H9 (cell line): ENCODE data around the gene ALG11. TPM values are rescaled to one million over a fixed set of nuclear protein-coding genes. Genes with fewer than 3 reads are reported as not detected.

Experiments
- DNase-seq: peaks from one replicate; pipeline ENCODE4 v3.0.0-alpha.2; 2017
- H2AFZ ChIP-seq: one replicate; pipeline ENCODE4 v1.6.1; 2013; ENCODE audit warnings: mild to moderate bottlenecking, low read length, control low read depth, moderate library complexity
- H2AK5ac ChIP-seq: 2 replicates; pipeline ENCODE4 v1.6.1; 2013; ENCODE audit warnings: low read length, control low read depth, mixed read lengths; ENCODE audit not compliant: insufficient read length
- H2BK120ac ChIP-seq: one replicate; pipeline ENCODE4 v1.6.1; 2013; ENCODE audit warnings: low read depth, mild to moderate bottlenecking, low read length, control low read depth, inconsistent platforms; ENCODE audit not compliant: poor library complexity, severe bottlenecking
- H2BK12ac ChIP-seq: 2 replicates; pipeline ENCODE4 v1.6.1; 2013; ENCODE audit warnings: low read length, control low read depth, mixed read lengths, low read depth; ENCODE audit not compliant: insufficient read length
- H2BK15ac ChIP-seq: 2 replicates; pipeline ENCODE4 v1.6.1; 2013; ENCODE audit warnings: low read depth, low read length, control low read depth
- H2BK20ac ChIP-seq: one replicate; pipeline ENCODE4 v1.6.1; 2013; ENCODE audit warnings: low read depth, mild to moderate bottlenecking, low read length, control low read depth, inconsistent platforms; ENCODE audit not compliant: poor library complexity, severe bottlenecking
- H2BK5ac ChIP-seq: 2 replicates; pipeline ENCODE4 v1.6.1; 2013; ENCODE audit warnings: low read length, control low read depth, mixed read lengths; ENCODE audit not compliant: insufficient read length
- H3K14ac ChIP-seq: 2 replicates; pipeline ENCODE4 v1.6.1; 2013; ENCODE audit warnings: low read length, control low read depth; ENCODE audit not compliant: insufficient read depth
- H3K18ac ChIP-seq: 2 replicates; pipeline ENCODE4 v1.6.1; 2013; ENCODE audit warnings: low read depth, mild to moderate bottlenecking, mixed read lengths, low read length, control low read depth; ENCODE audit not compliant: insufficient read length
- H3K23ac ChIP-seq: 2 replicates; pipeline ENCODE4 v1.6.1; 2013; ENCODE audit warnings: low read length, control low read depth, mixed read lengths, low read depth; ENCODE audit not compliant: insufficient read length
- H3K23me2 ChIP-seq: 2 replicates; pipeline ENCODE4 v1.6.1; 2013; ENCODE audit warnings: low read depth, mild to moderate bottlenecking, mixed read lengths, low read length, control low read depth; ENCODE audit not compliant: insufficient read length, poor library complexity, severe bottlenecking
- H3K27ac ChIP-seq: 2 replicates; pipeline ENCODE4 v1.5.1; 2013; ENCODE audit warnings: low read length, control low read depth, mixed read lengths, low read depth; ENCODE audit not compliant: insufficient read length
- H3K27me3 ChIP-seq: 2 replicates; pipeline ENCODE4 v1.6.1; 2013; ENCODE audit warnings: low read length, control low read depth, inconsistent platforms; ENCODE audit not compliant: insufficient read depth
- H3K4ac ChIP-seq: 2 replicates; pipeline ENCODE4 v1.6.1; 2013; ENCODE audit warnings: low read depth, mild to moderate bottlenecking, control low read depth, inconsistent platforms, low read length, moderate library complexity
- H3K4me1 ChIP-seq: 2 replicates; pipeline ENCODE4 v1.6.1; 2013; ENCODE audit warnings: low read length, control low read depth, inconsistent platforms; ENCODE audit not compliant: insufficient read depth
- H3K4me2 ChIP-seq: 2 replicates; pipeline ENCODE4 v1.6.1; 2013; ENCODE audit warnings: low read length, control low read depth, mixed read lengths; ENCODE audit not compliant: insufficient read length, insufficient read depth
- H3K56ac ChIP-seq: 2 replicates; pipeline ENCODE4 v1.6.1; 2013; ENCODE audit warnings: low read depth, mild to moderate bottlenecking, mixed read lengths, low read length, control low read depth; ENCODE audit not compliant: insufficient read length
- H3K79me1 ChIP-seq: 2 replicates; pipeline ENCODE4 v1.6.1; 2013; ENCODE audit warnings: low read depth, mild to moderate bottlenecking, moderate library complexity, low read length, control low read depth, inconsistent platforms; ENCODE audit not compliant: insufficient read depth, poor library complexity, severe bottlenecking
- H3K79me2 ChIP-seq: 2 replicates; pipeline ENCODE4 v1.6.1; 2013; ENCODE audit warnings: low read length, control low read depth, inconsistent platforms; ENCODE audit not compliant: insufficient read depth
- H3K9ac ChIP-seq: 2 replicates; pipeline ENCODE4 v1.6.1; 2013; ENCODE audit warnings: low read length, control low read depth, mixed read lengths; ENCODE audit not compliant: insufficient read length; ENCODE audit errors: extremely low read depth
- H3K9me3 ChIP-seq: one replicate; pipeline ENCODE4 v1.6.1; 2013; ENCODE audit warnings: low read depth, low read length, inconsistent platforms; ENCODE audit not compliant: control insufficient read depth
- H3T11ph ChIP-seq: one replicate; pipeline ENCODE4 v1.6.1; 2013; ENCODE audit warnings: mild to moderate bottlenecking, low read length, control low read depth, inconsistent platforms
- H4K20me1 ChIP-seq: one replicate; pipeline ENCODE4 v1.6.1; 2013; ENCODE audit not compliant: control insufficient read depth, insufficient read length, insufficient read depth
- H4K5ac ChIP-seq: 2 replicates; pipeline ENCODE4 v1.6.1; 2013; ENCODE audit warnings: low read depth, mild to moderate bottlenecking, mixed read lengths, low read length, control low read depth; ENCODE audit not compliant: insufficient read length
- H4K8ac ChIP-seq: replicated peaks from 2 replicates; pipeline ENCODE4 v1.6.1; 2013; ENCODE audit warnings: low read length, control low read depth, mixed read lengths, low read depth; ENCODE audit not compliant: insufficient read length
- H4K91ac ChIP-seq: 2 replicates; pipeline ENCODE4 v1.6.1; 2013; ENCODE audit warnings: low read depth, mild to moderate bottlenecking, moderate library complexity, mixed read lengths, low read length, control low read depth; ENCODE audit not compliant: insufficient read length
- H3K27ac Mint-ChIP-seq, 3 experiments: 2 replicates in 2 of 3; 3 replicates in 1 of 3; pipeline ENCODE4 v1.8.0; 2020 to 2021; ENCODE audit warnings: mixed read lengths in 3 of 3, mild to moderate bottlenecking in 1 of 3, moderate library complexity in 1 of 3
- H3K27me3 Mint-ChIP-seq: 2 replicates; pipeline ENCODE4 v1.8.0; 2021; ENCODE audit warnings: low read depth, mild to moderate bottlenecking, moderate library complexity, mixed read lengths
- H3K36me3 Mint-ChIP-seq, 3 experiments: 2 replicates in 2 of 3; 3 replicates in 1 of 3; pipeline ENCODE4 v1.8.0; 2020 to 2021; ENCODE audit warnings: low read depth in 3 of 3, mixed read lengths in 3 of 3; ENCODE audit not compliant: insufficient read depth in 1 of 3
- H3K4me1 Mint-ChIP-seq, 2 experiments: 2 replicates each; pipeline ENCODE4 v1.8.0; 2020; ENCODE audit warnings: mixed read lengths in 2 of 2
- H3K4me3 Mint-ChIP-seq, 2 experiments: 2 replicates in 1 of 2; 3 replicates in 1 of 2; pipeline ENCODE4 v1.8.0; 2020 to 2021; ENCODE audit warnings: mild to moderate bottlenecking in 2 of 2, mixed read lengths in 2 of 2, moderate library complexity in 1 of 2
- H3K9me3 Mint-ChIP-seq, 2 experiments: 2 replicates in 1 of 2; 3 replicates in 1 of 2; pipeline ENCODE4 v1.8.0; 2020; ENCODE audit warnings: mild to moderate bottlenecking in 2 of 2, mixed read lengths in 2 of 2, moderate library complexity in 1 of 2
- WGBS: extraction: QIAGEN DNeasy Blood & Tissue Kit; methylation state at CpG from one replicate; pipeline ENCODE4 v1.1.7; 2013; ENCODE audit warnings: missing lambda C conversion rate, low lambda C conversion rate, mixed read lengths; ENCODE audit not compliant: insufficient read length; ENCODE audit errors: extremely low coverage; 5-methylcytosine and 5-hydroxymethylcytosine counted together
- total RNA-seq: library from RNA; stranded (reverse); gene quantifications from 2 replicates; pipeline ENCODE4 v1.2.1, GENCODE V29; 2021
- TF ChIP-seq, protein P1 (sequence below): fragments of 200-600 bp; sonication (generic); conservative IDR thresholded peaks from 3 replicates; pipeline ENCODE4 v1.8.0; 2021; ENCODE audit warnings: antibody characterized with exemption, mild to moderate bottlenecking

Gene ALG11
- total RNA-seq, 1 experiment from 2014 or later = 46.6 TPM

- Histone ChIP-seq H2BK5ac (no peak overlapping the region), H3K14ac (no peak overlapping the region), H2AK5ac (no peak overlapping the region), H3K27me3 (no peaks in the 10 kb centered on the region), H2BK120ac (no peak overlapping the region), H3K23ac (no peak overlapping the region), H2BK15ac (no peak overlapping the region), H4K91ac (no peak overlapping the region), H3K23me2 (no peaks in the 10 kb centered on the region), H3K4me1 (peaks cover 8% of the 10 kb centered on the region; the same call in 1 of the 2 replicates), H3K4me2 (no peak overlapping the region), H3T11ph (no peak overlapping the region), H3K9ac (no peak overlapping the region), H3K18ac (no peak overlapping the region), H3K27ac (no peak overlapping the region), H2BK12ac (no peak overlapping the region), H2AFZ (no peak overlapping the region), H3K79me1 (no peaks in the 10 kb centered on the region), H3K56ac (no peak overlapping the region), H4K20me1 (no peaks in the 10 kb centered on the region), H3K4ac (no peak overlapping the region), H4K5ac (no peak overlapping the region), H4K8ac (no peak overlapping the region), H3K9me3 (no peaks in the 10 kb centered on the region), H3K79me2 (no peaks in the 10 kb centered on the region), H2BK20ac (no peak overlapping the region)
- Mint-ChIP-seq H3K27ac (peak overlapping the region in 1 of 3 experiments; percentile 45; a peak in 2 of 7 replicates), H3K9me3 (no peaks in the 10 kb centered on the region), H3K4me3 (peak overlapping the region in 1 of 2 experiments; percentile 63; a peak in 2 of 5 replicates), H3K36me3 (no peaks in the 10 kb centered on the region; a peak in 1 of 7 replicates), H3K4me1 (peaks cover 54 to 61% of the 10 kb centered on the region in 2 experiments), H3K27me3 (peaks cover 1% of the 10 kb centered on the region; the same call in 1 of the 2 replicates)
- no CpG with 5 or more reads among the region's 8 CpGs for WGBS
- peak; percentile 62 for DNase-seq
- TF ChIP-seq, protein P1, sequence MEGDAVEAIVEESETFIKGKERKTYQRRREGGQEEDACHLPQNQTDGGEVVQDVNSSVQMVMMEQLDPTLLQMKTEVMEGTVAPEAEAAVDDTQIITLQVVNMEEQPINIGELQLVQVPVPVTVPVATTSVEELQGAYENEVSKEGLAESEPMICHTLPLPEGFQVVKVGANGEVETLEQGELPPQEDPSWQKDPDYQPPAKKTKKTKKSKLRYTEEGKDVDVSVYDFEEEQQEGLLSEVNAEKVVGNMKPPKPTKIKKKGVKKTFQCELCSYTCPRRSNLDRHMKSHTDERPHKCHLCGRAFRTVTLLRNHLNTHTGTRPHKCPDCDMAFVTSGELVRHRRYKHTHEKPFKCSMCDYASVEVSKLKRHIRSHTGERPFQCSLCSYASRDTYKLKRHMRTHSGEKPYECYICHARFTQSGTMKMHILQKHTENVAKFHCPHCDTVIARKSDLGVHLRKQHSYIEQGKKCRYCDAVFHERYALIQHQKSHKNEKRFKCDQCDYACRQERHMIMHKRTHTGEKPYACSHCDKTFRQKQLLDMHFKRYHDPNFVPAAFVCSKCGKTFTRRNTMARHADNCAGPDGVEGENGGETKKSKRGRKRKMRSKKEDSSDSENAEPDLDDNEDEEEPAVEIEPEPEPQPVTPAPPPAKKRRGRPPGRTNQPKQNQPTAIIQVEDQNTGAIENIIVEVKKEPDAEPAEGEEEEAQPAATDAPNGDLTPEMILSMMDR = no peak
Measured at GRCh38 chr13:51997641-51998330, 14.4 kb upstream of the ALG11 start.
